NT2/D1 (cell line): ENCODE results near the gene C2orf81.
A peak's percentile ranks its signal among the peaks of the same experiment; 100 is the strongest.

Experiments
- DNase-seq: peaks from one replicate; pipeline ENCODE4 v3.0.0-alpha.2; 2011; ENCODE audit warnings: low read depth, low spot score
- H3K27me3 ChIP-seq: 2 replicates; pipeline ENCODE4 v1.6.0; 2011; ENCODE audit warnings: mild to moderate bottlenecking; ENCODE audit not compliant: insufficient read length, insufficient read depth
- H3K36me3 ChIP-seq: 2 replicates; pipeline ENCODE4 v1.6.1; 2011; ENCODE audit warnings: mild to moderate bottlenecking, low read length, mixed read lengths; ENCODE audit not compliant: insufficient read depth, insufficient read length
- H3K4me1 ChIP-seq: 2 replicates; pipeline ENCODE4 v1.5.1; 2011; ENCODE audit not compliant: insufficient read depth, insufficient read length
- H3K4me3 ChIP-seq: 2 replicates; pipeline ENCODE4 v1.5.1; 2011; ENCODE audit warnings: low read depth; ENCODE audit not compliant: insufficient read length
- H3K9ac ChIP-seq: 2 replicates; pipeline ENCODE4 v1.6.0; 2011; ENCODE audit warnings: low read depth; ENCODE audit not compliant: insufficient read length
- H3K9me3 ChIP-seq: 2 replicates; pipeline ENCODE4 v1.5.1; 2011; ENCODE audit warnings: mild to moderate bottlenecking, low read length; ENCODE audit not compliant: insufficient read depth
- SUZ12 ChIP-seq: IDR thresholded peaks from 2 replicates; pipeline ENCODE4 v1.6.1; 2011; ENCODE audit not compliant: insufficient read length, insufficient read depth; ENCODE audit errors: extremely low read depth
- YY1 ChIP-seq: IDR thresholded peaks from 2 replicates; pipeline ENCODE4 v1.6.1; 2011; ENCODE audit not compliant: insufficient read length, insufficient read depth
- ZNF274 ChIP-seq: IDR thresholded peaks from 2 replicates; pipeline ENCODE4 v1.6.1; 2011; ENCODE audit warnings: mild to moderate bottlenecking, low read depth, low read length

The C2orf81 gene

GRCh38 chr2:74387346-74387745 lies 34.1 kb downstream of the C2orf81 start:
- no peaks in the 10 kb centered on the region for H3K9me3 ChIP-seq
- no peak for TF ChIP-seq YY1
- no peak for TF ChIP-seq ZNF274
- TF ChIP-seq SUZ12, result no peak
- no peak overlapping the region for H3K4me3 ChIP-seq
- no peak for DNase-seq
- H3K36me3 ChIP-seq, result peaks cover 48% of the 10 kb centered on the region
- H3K9ac ChIP-seq, result no peak overlapping the region
- H3K4me1 ChIP-seq, result no peaks in the 10 kb centered on the region
- no peaks in the 10 kb centered on the region for H3K27me3 ChIP-seq

GRCh38 chr2:74385396-74385795 lies 36.0 kb downstream of the C2orf81 start:
- Histone ChIP-seq H3K9ac (no peak overlapping the region), H3K27me3 (no peaks in the 10 kb centered on the region), H3K36me3 (peaks cover 54% of the 10 kb centered on the region), H3K9me3 (no peaks in the 10 kb centered on the region), H3K4me1 (peaks cover 1% of the 10 kb centered on the region), H3K4me3 (no peak overlapping the region)
- TF ChIP-seq SUZ12, result no peak
- no peak for TF ChIP-seq ZNF274
- no peak for TF ChIP-seq YY1
- DNase-seq, result no peak

- TF ChIP-seq SUZ12, result no peak
- TF ChIP-seq ZNF274, result no peak
- TF ChIP-seq YY1, result no peak
- DNase-seq, result no peak
- Histone ChIP-seq H3K27me3 (no peaks in the 10 kb centered on the region), H3K4me3 (no peak overlapping the region), H3K4me1 (peaks cover 6% of the 10 kb centered on the region), H3K9ac (no peak overlapping the region), H3K9me3 (no peaks in the 10 kb centered on the region), H3K36me3 (peaks cover 50% of the 10 kb centered on the region)
Observed at GRCh38 chr2:74384051-74384450, 37.4 kb downstream of the C2orf81 start.

- Histone ChIP-seq H3K36me3 (peaks cover 56% of the 10 kb centered on the region), H3K4me1 (peaks cover 9% of the 10 kb centered on the region), H3K9ac (no peak overlapping the region), H3K4me3 (no peak overlapping the region), H3K27me3 (no peaks in the 10 kb centered on the region), H3K9me3 (no peaks in the 10 kb centered on the region)
- no peak for DNase-seq
- no peak for TF ChIP-seq YY1
- no peak for TF ChIP-seq ZNF274
- TF ChIP-seq SUZ12, result no peak
Observed at GRCh38 chr2:74383254-74383653, 38.2 kb downstream of the C2orf81 start.

- no peak for DNase-seq
- Histone ChIP-seq H3K9me3 (no peaks in the 10 kb centered on the region), H3K36me3 (peaks cover 66% of the 10 kb centered on the region), H3K9ac (no peak overlapping the region), H3K4me1 (peaks cover 9% of the 10 kb centered on the region), H3K4me3 (no peak overlapping the region), H3K27me3 (no peaks in the 10 kb centered on the region)
- TF ChIP-seq ZNF274 (no peak), SUZ12 (no peak), YY1 (no peak)
Observed at GRCh38 chr2:74381751-74382150, 39.7 kb downstream of the C2orf81 start.

- Histone ChIP-seq H3K4me1 (peaks cover 9% of the 10 kb centered on the region), H3K9me3 (no peaks in the 10 kb centered on the region), H3K4me3 (peak within 1 kb of the TSS; percentile 30), H3K9ac (peak within 1 kb of the TSS; percentile 79), H3K27me3 (no peaks in the 10 kb centered on the region), H3K36me3 (peaks cover 68% of the 10 kb centered on the region)
- TF ChIP-seq ZNF274 (no peak), SUZ12 (no peak), YY1 (no peak)
- DNase-seq, result peak; percentile 35
Observed at GRCh38 chr2:74379851-74380789, 41.3 kb downstream of the C2orf81 start, which contains the start of gene DCTN1. Gene DCTN1 (minus strand): TSS chr2:74380311. CDS start chr2:74380037, 274 bp downstream.

- H3K4me3 ChIP-seq, result no peak overlapping the region
- DNase-seq, result no peak
- H3K9ac ChIP-seq, result no peak overlapping the region
- H3K27me3 ChIP-seq, result no peaks in the 10 kb centered on the region
- H3K36me3 ChIP-seq, result peaks cover 61% of the 10 kb centered on the region
- H3K9me3 ChIP-seq, result no peaks in the 10 kb centered on the region
- TF ChIP-seq SUZ12 (no peak), ZNF274 (no peak), YY1 (no peak)
- peaks cover 16% of the 10 kb centered on the region for H3K4me1 ChIP-seq
Observed at GRCh38 chr2:74378007-74378406, 43.4 kb downstream of the C2orf81 start.
